Cerebellar nuclear complex (tissue), 1 donor: ENCODE data around the gene PCDHA8.
"Not testable (repeated sequence)": the region's sequence is repeated elsewhere in the genome, so short reads cannot be mapped to it uniquely, and the experiment has no call there.

ENCODE experiments used
- DNase-seq, 2 experiments: peaks; one replicate each; lab custom pipeline; 2025; lab: John Stamatoyannopoulos, UW

Gene PCDHA8

GRCh38 chr5:140829511-140830501, 11.2 kb upstream of the PCDHA8 start:
- not testable (repeated sequence) for DNase-seq

- no peak for DNase-seq
These were observed 7.0 kb upstream of the PCDHA8 start, which contains the start of gene PCDHA7 for GRCh38 chr5:140833993-140834392. PCDHA7 (plus strand) TSS chr5:140834269; CDS start chr5:140834384, 115 bp downstream.

GRCh38 chr5:140834439-140835008, 6.5 kb upstream of the PCDHA8 start:
- DNase-seq: not testable (repeated sequence)

GRCh38 chr5:140835622-140836510, 5.1 kb upstream of the PCDHA8 start:
- no peak for DNase-seq

GRCh38 chr5:140842798-140843733, 2.1 kb downstream of the PCDHA8 start:
- DNase-seq: no peak

- not testable (repeated sequence) for DNase-seq
These were observed 7.4 kb downstream of the PCDHA8 start, which contains the start of gene PCDHA9 for GRCh38 chr5:140848139-140849102. PCDHA9 (plus strand) TSS chr5:140848382; CDS start chr5:140848496, 114 bp downstream.

GRCh38 chr5:140849831-140850634, 9.0 kb downstream of the PCDHA8 start:
- not testable (repeated sequence) for DNase-seq

- no peak for DNase-seq
These were observed 15.0 kb downstream of the PCDHA8 start, which contains the start of gene PCDHA10 for GRCh38 chr5:140855772-140856674. PCDHA10 (plus strand) TSS chr5:140855897; CDS start chr5:140856049, 152 bp downstream.

- DNase-seq: no peak
These were observed 16.4 kb downstream of the PCDHA8 start for GRCh38 chr5:140857177-140857986.

- DNase-seq: no peak
These were observed 16.9 kb downstream of the PCDHA8 start for GRCh38 chr5:140857987-140858240.

- no peak for DNase-seq
These were observed 21.7 kb downstream of the PCDHA8 start for GRCh38 chr5:140862441-140863295.

GRCh38 chr5:140868721-140869554, 28.0 kb downstream of the PCDHA8 start, which contains the start of gene PCDHA11:
PCDHA11 (plus strand) TSS chr5:140868957; CDS start chr5:140869104, 147 bp downstream.
- no peak for DNase-seq

- DNase-seq: no peak
These were observed 28.5 kb downstream of the PCDHA8 start for GRCh38 chr5:140869555-140869886.

GRCh38 chr5:140870221-140871201, 29.5 kb downstream of the PCDHA8 start:
- no peak for DNase-seq
